ENCODE data around the gene ARHGAP26.

The ARHGAP26 gene

GRCh38 chr5:142897328-142897727 is 127.2 kb downstream of the ARHGAP26 start:
- TF ChIP-seq CTCF (IDR thresholded peaks at IDR 0.05; ENCODE audit: low read depth, low read length, poor library complexity, severe bottlenecking) (no peak), EZH2phosphoT487 (IDR thresholded peaks at IDR 0.05; ENCODE audit: borderline replicate concordance, low read length) (no peak)
- Histone ChIP-seq H3F3A (ENCODE audit: control insufficient read depth, insufficient read depth) (no peaks in the 10 kb centered on the region), H3K27me3 (ENCODE audit: control insufficient read depth, low read length) (no peaks in the 10 kb centered on the region), H3K9me2 (replicated peaks; ENCODE audit: control insufficient read depth, low read length) (no peaks in the 10 kb centered on the region), H3K79me2 (ENCODE audit: control insufficient read depth, low read length) (no peaks in the 10 kb centered on the region), H3K27ac (ENCODE audit: low read depth, low read length) (no peak overlapping the region), H3K4me1 (ENCODE audit: control insufficient read depth, low read length) (no peaks in the 10 kb centered on the region), H3K4me2 (ENCODE audit: low read length) (no peak overlapping the region), H3K4me3 (ENCODE audit: low read length) (no peak overlapping the region), H3K9me3 (ENCODE audit: control insufficient read depth, insufficient read depth, low read length) (no peaks in the 10 kb centered on the region), H4K20me1 (ENCODE audit: control insufficient read depth, insufficient read depth, low read depth, low read length) (no peaks in the 10 kb centered on the region), H3K36me3 (ENCODE audit: control insufficient read depth, low read length) (no peaks in the 10 kb centered on the region)

DNA sequence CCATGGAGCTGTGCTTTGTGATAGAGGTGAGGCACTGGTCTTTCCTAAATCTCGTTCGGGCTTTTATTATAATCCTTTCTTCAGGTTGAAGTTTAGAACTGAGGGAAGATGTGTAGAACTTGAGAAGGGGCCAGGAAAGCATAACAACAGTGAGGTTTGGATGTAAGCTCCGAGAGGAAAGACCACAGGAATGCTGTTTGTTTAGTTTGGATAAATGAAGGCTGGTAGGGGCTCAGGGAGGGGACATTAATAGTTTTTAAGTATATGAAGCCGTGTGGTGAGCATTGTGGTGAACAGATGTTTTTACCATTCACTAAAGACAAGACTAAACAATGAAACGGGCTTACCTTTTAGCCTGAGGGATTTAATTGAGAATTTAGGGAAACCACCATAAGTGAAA is 130.8 kb downstream of the ARHGAP26 start:
- Histone ChIP-seq H3K9me3 (ENCODE audit: control insufficient read depth, insufficient read depth, low read length) (no peaks in the 10 kb centered on the region), H3F3A (ENCODE audit: control insufficient read depth, insufficient read depth) (no peaks in the 10 kb centered on the region), H3K36me3 (ENCODE audit: control insufficient read depth, low read length) (no peaks in the 10 kb centered on the region), H3K27me3 (ENCODE audit: control insufficient read depth, low read length) (no peaks in the 10 kb centered on the region), H3K4me3 (ENCODE audit: low read length) (no peak overlapping the region), H3K9me2 (replicated peaks; ENCODE audit: control insufficient read depth, low read length) (no peaks in the 10 kb centered on the region), H3K4me2 (ENCODE audit: low read length) (no peak overlapping the region), H3K27ac (ENCODE audit: low read depth, low read length) (no peak overlapping the region), H3K79me2 (ENCODE audit: control insufficient read depth, low read length) (no peaks in the 10 kb centered on the region), H3K4me1 (ENCODE audit: control insufficient read depth, low read length) (no peaks in the 10 kb centered on the region), H4K20me1 (ENCODE audit: control insufficient read depth, insufficient read depth, low read depth, low read length) (no peaks in the 10 kb centered on the region)
- TF ChIP-seq EZH2phosphoT487 (IDR thresholded peaks at IDR 0.05; ENCODE audit: borderline replicate concordance, low read length) (no peak), CTCF (IDR thresholded peaks at IDR 0.05; ENCODE audit: low read depth, low read length, poor library complexity, severe bottlenecking) (no peak)

DNA sequence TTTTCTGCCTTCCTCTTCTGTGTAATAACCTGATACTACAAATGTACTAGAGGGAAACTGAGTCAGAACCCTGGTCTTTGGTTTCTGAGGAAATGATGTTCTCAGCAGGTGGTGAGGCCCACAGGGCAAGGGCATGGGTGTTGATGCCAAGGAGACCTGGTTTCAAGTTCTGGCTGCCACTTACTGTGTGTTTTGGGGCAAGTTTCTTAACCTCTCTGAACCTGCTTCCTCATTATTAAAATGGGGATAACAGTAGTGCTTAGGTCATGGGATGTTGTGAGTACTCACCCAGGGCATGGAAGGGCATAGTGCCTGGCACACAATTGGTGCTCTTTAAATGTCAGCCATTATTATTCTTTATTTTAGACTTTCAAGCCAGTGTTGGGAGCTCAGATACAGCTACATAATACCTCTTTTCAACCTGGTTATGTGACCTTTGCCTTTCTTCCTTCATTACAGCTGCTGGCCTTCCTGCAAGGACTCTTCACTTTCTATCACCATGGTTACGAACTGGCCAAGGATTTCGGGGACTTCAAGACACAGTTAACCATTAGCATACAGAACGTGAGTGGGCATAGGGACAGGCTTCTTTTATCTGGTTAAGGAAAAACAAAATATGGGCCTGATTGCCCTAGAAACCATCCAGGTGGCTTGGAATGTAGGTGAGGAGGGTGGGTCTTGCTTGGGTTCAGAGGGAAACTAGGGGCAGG is 131.5 kb downstream of the ARHGAP26 start:
- TF ChIP-seq EZH2phosphoT487 (IDR thresholded peaks at IDR 0.05; ENCODE audit: borderline replicate concordance, low read length) (no peak), CTCF (IDR thresholded peaks at IDR 0.05; ENCODE audit: low read depth, low read length, poor library complexity, severe bottlenecking) (no peak)
- H3K79me2 ChIP-seq (ENCODE audit: control insufficient read depth, low read length) = no peaks in the 10 kb centered on the region
- H4K20me1 ChIP-seq (ENCODE audit: control insufficient read depth, insufficient read depth, low read depth, low read length) = no peaks in the 10 kb centered on the region
- H3K27me3 ChIP-seq (ENCODE audit: control insufficient read depth, low read length) = no peaks in the 10 kb centered on the region
- no peak overlapping the region for H3K4me3 ChIP-seq (ENCODE audit: low read length)
- no peak overlapping the region for H3K27ac ChIP-seq (ENCODE audit: low read depth, low read length)
- no peak overlapping the region for H3K4me2 ChIP-seq (ENCODE audit: low read length)
- no peaks in the 10 kb centered on the region for H3K9me2 ChIP-seq (replicated peaks; ENCODE audit: control insufficient read depth, low read length)
- no peaks in the 10 kb centered on the region for H3F3A ChIP-seq (ENCODE audit: control insufficient read depth, insufficient read depth)
- no peaks in the 10 kb centered on the region for H3K9me3 ChIP-seq (ENCODE audit: control insufficient read depth, insufficient read depth, low read length)
- no peaks in the 10 kb centered on the region for H3K4me1 ChIP-seq (ENCODE audit: control insufficient read depth, low read length)
- H3K36me3 ChIP-seq (ENCODE audit: control insufficient read depth, low read length) = no peaks in the 10 kb centered on the region

Measured in DOHH2 (cell line).